Measurements from ENCODE around the gene XPO5. TPM values are rescaled to one million over a fixed set of nuclear protein-coding genes. Genes with fewer than 3 reads are reported as not detected.

The XPO5 gene
- total RNA-seq, 1 experiment from 2014 or later, result 114 TPM

DNA sequence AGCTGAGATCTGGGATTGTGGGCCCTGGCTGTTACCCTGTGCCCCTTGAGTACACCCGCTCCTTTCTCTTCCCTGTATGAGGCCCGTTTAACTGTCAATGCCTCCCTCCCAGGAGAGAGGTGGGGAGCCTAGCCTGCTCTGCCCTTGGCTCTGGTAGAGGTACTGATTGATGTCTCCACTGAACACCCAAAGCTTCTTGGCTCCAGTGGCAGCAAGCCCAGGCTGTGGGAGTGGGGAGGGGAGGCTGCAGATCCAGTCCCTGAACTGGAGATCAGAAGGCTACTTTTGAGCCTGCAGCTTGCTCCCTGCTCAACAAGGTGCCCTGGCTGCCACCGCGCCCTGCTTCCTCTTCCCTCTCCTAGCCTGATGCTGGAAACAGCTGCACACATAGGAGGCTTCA lies 73.2 kb downstream of the XPO5 start:
- Histone ChIP-seq H4K91ac (ENCODE audit: insufficient read length, low read depth, low read length) (no peak overlapping the region), H3T11ph (ENCODE audit: low read length) (no peak overlapping the region), H4K5ac (ENCODE audit: insufficient read length, low read depth, low read length) (no peak overlapping the region), H3K79me2 (ENCODE audit: insufficient read depth, low read length) (no peaks in the 10 kb centered on the region), H3K27ac (ENCODE audit: insufficient read length, low read depth, low read length) (no peak overlapping the region), H3K4ac (ENCODE audit: low read depth, low read length) (no peak overlapping the region), H2BK20ac (ENCODE audit: low read depth, low read length, poor library complexity, severe bottlenecking) (no peak overlapping the region), H3K4me1 (ENCODE audit: insufficient read depth, low read length) (no peaks in the 10 kb centered on the region), H3K56ac (ENCODE audit: insufficient read length, low read depth, low read length) (no peak overlapping the region), H2BK5ac (ENCODE audit: insufficient read length, low read length) (no peak overlapping the region), H3K23ac (ENCODE audit: insufficient read length, low read depth, low read length) (no peak overlapping the region), H3K9me3 (ENCODE audit: control insufficient read depth, low read depth, low read length) (no peaks in the 10 kb centered on the region), H3K18ac (ENCODE audit: insufficient read length, low read depth, low read length) (no peak overlapping the region), H3K14ac (ENCODE audit: insufficient read depth, low read length) (no peak overlapping the region), H2AK5ac (ENCODE audit: insufficient read length, low read length) (no peak overlapping the region), H3K23me2 (ENCODE audit: insufficient read length, low read depth, low read length, poor library complexity, severe bottlenecking) (no peaks in the 10 kb centered on the region), H2BK120ac (ENCODE audit: low read depth, low read length, poor library complexity, severe bottlenecking) (no peak overlapping the region), H2AFZ (ENCODE audit: low read length) (no peak overlapping the region), H2BK15ac (ENCODE audit: low read depth, low read length) (no peak overlapping the region), H3K4me2 (ENCODE audit: insufficient read depth, insufficient read length, low read length) (no peak overlapping the region), H3K27me3 (ENCODE audit: insufficient read depth, low read length) (no peaks in the 10 kb centered on the region), H3K9ac (ENCODE audit: extremely low read depth, insufficient read length, low read length) (no peak overlapping the region), H2BK12ac (ENCODE audit: insufficient read length, low read depth, low read length) (no peak overlapping the region), H4K20me1 (ENCODE audit: control insufficient read depth, insufficient read depth, insufficient read length) (no peaks in the 10 kb centered on the region), H3K79me1 (ENCODE audit: insufficient read depth, low read depth, low read length, poor library complexity, severe bottlenecking) (no peaks in the 10 kb centered on the region), H4K8ac (replicated peaks; ENCODE audit: insufficient read length, low read depth, low read length) (no peak overlapping the region)
- H3K27ac Mint-ChIP-seq, result no peak overlapping the region; a peak in 1 of 7 replicates
- no peaks in the 10 kb centered on the region for H3K9me3 Mint-ChIP-seq
- no CpG with 5 or more reads among the region's 4 CpGs for WGBS (ENCODE audit: extremely low coverage, insufficient read length, low lambda C conversion rate)
- TF ChIP-seq, protein P1, sequence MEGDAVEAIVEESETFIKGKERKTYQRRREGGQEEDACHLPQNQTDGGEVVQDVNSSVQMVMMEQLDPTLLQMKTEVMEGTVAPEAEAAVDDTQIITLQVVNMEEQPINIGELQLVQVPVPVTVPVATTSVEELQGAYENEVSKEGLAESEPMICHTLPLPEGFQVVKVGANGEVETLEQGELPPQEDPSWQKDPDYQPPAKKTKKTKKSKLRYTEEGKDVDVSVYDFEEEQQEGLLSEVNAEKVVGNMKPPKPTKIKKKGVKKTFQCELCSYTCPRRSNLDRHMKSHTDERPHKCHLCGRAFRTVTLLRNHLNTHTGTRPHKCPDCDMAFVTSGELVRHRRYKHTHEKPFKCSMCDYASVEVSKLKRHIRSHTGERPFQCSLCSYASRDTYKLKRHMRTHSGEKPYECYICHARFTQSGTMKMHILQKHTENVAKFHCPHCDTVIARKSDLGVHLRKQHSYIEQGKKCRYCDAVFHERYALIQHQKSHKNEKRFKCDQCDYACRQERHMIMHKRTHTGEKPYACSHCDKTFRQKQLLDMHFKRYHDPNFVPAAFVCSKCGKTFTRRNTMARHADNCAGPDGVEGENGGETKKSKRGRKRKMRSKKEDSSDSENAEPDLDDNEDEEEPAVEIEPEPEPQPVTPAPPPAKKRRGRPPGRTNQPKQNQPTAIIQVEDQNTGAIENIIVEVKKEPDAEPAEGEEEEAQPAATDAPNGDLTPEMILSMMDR (conservative IDR thresholded peaks at IDR 0.05), result no peak
- peaks cover 5% of the 10 kb centered on the region for H3K27me3 Mint-ChIP-seq (ENCODE audit: low read depth)
- H3K4me3 Mint-ChIP-seq, result no peak overlapping the region
- H3K4me1 Mint-ChIP-seq, result 0 out of 4 replicates have a peak, but pooled peaks cover 0 to 2% of the 10 kb centered on the region in 2 experiments
- no peak for DNase-seq
- H3K36me3 Mint-ChIP-seq (ENCODE audit: insufficient read depth in 1 of 3, low read depth in 3 of 3), result peaks cover 27 to 80% (median 65%) of the 10 kb centered on the region in 3 experiments
